Measurements from ENCODE around the gene COLEC12.
"Not testable (repeated sequence)": the region's sequence is repeated elsewhere in the genome, so short reads cannot be mapped to it uniquely, and the experiment has no call there.

COLEC12 gene

DNA sequence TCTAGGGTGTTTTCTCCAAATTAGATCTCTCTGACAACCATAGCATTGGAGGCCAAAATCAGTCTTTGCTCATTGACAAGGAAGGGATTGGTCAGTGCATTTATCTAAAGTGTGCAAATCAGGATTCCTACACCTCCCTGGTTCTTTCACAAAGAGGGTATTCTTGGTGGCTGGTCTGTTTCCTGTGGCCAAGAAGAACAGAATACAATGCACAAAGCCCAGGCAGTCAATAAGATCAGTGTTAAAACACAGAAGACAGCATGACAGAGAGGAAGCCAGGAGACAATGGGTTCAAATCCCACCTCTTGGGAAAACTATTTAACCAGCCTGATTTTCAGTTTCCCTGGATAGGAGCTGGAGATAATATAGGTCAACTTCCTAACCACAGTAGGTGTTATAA, 186.6 kb downstream of the COLEC12 start:
- ATAC-seq = no peak

DNA sequence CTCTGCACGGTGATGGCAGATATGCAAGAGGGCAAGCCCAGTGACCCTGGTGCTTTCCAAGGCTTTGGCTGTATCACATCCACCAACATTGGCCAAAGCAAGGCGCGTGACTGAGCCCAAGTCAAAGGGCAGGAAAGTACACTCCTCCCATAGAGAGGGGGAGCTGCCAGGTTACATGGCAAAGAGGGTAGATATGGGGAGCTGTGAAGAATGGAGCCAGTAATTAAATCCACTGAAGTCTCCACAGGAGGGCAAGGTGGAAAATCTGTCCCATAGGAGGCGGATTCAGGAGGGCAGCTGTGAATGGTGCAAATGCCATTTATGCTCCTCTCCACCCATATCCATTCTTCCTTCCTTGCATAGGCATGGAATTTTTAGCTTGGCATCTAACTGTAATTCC, 188.1 kb downstream of the COLEC12 start:
- no peak for ATAC-seq

DNA sequence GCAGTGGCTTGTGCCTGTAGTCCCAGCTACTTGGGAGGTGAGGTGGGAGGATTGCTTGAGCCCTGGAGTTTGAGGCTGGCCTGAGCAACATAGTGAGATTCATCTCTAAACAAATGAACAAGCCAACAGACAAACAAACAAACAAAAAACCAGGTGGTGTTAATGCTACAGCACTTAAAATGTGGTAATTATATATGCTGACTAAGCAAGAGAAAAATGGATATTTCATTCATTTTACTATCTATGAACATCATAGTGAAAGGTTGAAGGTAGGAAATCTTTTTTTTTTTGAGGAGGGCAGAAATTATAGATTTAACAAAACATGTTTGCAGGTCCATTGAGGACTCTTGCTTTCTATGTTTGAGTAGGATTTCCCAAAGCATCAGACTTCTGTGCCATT, 190.5 kb downstream of the COLEC12 start:
- no peak for ATAC-seq

DNA sequence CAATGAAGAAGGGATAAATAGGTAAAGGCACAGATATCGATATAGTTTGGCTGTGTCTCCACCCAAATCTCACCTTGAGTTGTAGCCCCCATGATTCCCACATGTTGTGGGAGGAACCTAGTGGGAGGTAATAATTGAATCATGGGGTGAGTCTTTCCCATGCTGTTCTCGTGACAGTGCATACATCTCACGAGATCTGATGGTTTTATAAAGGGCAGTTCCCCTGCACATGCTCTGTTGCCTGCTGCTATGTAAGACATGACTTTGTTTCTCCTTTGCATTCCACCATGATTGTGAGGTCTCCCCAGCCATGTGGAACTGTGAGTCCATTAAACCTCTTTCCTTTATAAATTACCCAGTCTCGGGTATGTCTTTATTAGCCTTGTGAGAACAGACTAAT, 192.4 kb downstream of the COLEC12 start:
- ATAC-seq = not testable (repeated sequence)

DNA sequence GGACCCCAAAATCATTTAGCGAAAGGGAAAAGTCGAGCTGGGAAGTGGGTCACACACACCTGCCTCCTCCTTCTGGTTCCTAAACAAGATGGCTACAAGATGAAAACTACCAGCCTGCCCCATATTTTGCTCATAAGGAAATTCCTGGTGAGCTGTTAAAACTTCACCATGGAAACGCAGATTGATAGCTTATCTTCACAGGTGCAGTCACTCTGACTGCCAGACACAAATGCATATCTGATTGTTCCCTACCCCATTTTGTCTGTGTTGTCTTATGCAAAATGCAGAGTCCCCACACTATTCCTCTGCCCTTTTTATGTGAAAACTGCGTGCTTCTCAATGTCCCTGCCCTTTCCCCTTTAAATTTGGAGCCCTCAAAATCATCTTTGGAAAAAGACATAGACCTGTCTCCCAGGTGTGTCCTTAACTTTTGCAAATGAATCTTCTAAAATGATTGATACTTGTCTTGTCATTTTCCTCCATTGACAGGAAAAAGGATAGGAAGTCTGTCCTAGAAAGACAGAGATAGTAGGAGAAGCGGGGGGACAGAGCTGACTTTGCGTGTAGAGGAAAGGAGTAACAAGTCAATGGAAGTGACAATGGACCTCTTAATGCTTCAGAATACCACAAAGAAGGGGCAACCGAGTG, 193.8 kb downstream of the COLEC12 start:
- no peak for ATAC-seq

DNA sequence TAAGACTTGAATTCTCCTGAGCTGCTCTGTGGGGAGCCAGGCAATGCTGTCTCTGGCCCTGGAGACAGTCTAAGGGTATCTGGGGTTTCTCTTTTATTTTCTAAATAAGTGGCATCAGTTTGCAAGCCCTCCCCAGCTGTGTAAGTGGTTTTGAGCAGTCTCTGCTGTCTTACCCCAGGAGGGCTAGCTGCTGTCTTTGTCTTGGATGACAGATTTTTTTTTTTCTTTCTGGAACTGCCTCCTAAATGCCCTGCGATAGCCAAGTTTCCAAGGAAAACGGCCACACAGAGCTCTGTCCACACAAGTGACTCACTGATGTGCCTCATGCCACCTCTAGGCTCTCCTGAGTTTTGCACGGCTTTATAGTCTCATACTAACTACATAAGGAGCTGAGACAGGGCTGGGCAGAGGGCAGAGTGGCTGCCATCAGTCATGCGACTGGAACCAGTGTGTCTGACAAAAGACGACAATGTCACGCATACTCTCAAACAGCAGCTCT, 195.4 kb downstream of the COLEC12 start:
- no peak for ATAC-seq

DNA sequence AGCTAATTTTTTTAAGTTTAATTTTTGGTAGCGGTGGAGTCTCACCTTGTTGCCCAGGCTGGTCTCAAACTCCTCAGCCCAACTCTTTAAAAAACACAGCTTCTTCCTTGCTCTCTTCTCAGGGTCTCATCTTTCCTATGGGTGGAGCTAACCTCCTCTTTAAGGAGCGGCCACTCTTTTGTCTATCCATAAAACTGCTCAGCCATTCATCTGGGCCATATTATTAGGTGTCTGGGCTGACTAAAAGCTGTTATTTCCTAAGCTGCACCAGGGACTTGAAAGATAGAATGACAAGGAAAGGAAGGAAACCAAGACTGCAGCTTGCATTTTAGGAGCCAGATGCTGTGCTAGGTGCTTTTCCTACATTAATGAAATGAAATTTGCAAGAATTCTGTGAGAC, 196.9 kb downstream of the COLEC12 start:
- ATAC-seq = no peak

DNA sequence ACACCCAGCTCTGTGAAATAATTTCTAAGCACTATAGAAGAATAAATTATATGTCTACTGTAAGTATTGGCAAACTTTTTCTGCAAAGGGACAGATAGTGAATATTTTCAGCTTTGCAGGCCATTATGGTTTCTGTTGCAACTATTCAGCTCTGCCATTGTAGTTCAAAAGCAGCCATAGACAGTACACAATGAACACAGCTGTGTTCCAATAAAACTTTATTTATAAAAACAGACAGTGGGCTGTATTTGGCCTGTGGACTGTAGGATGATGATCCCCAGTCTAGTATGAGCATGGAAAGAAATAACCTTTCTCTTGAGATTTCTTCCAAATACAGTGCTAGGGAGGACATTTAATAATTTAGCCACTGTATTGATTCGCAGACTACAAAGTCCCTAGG, 197.5 kb downstream of the COLEC12 start:
- no peak for ATAC-seq

DNA sequence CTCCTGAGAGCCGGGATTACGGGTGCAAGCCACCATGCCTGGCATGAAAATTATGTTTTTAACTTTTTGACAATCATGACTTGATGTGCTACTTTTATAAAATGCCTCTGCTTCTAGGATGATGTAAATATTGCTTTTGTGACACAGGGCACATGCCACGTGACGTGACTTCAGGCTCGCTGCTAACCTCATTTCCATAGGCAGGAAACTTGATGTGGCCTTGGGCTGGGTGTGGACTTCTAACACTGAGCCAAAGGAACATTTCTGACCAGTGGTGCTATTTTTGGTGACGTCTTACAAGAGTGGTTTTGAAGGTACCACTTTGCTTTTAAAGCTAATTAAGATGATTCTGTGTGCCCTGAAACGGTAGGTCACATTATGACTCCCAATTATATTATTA, 198.4 kb downstream of the COLEC12 start:
- no peak for ATAC-seq

DNA sequence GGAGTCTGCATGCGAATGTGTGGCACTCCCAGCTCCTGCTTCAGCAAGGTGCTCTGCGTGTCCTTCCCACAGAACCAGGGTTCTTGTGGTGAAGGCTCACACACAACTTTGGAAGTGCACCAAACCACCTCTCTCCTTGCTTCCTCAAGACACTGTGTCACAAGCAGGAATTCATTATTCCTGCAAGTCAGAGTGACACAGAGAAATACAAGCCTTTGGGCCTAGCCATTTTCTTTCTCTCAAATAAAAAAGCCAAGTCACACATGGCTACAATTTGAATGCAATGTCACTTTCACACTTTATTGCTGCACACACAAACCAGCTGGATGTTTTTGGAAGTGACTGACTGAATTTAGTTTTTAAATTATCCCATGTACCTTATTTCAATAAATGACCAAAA, 202.6 kb downstream of the COLEC12 start:
- no peak for ATAC-seq

DNA sequence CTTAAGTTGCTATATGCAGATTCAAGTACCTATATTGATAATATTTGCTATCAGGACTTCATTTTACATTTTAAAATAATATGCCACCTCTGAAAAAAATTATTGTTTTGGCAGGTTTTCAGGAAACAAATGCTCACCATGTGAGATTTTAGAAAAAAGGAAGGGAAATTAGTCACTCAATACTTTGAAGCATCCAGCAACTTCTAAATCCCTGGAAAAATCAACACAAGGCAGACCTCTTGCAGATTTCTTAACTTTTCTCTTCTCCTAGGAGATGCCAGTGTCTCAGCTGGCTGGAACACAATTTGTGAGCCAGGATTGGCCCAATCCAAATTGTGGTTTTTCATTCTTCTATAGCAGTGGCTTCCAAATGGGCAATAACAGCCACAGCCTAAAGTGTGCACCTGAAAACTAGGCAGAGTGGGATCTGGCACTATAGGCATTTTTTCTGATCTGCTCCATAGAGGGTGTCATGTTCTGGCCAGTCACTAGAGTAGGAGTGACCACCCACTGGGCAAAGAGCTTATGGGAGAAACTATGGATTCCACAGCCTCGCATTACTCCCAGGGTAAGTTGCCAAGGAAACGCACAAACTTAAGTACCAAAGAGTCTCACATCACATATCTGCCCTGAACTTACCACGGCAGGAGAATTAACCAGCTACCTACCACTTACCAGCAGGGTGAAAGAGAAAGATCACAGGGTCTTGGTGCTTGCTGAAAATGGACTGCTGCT, 204.6 kb downstream of the COLEC12 start:
- ATAC-seq = no peak

DNA sequence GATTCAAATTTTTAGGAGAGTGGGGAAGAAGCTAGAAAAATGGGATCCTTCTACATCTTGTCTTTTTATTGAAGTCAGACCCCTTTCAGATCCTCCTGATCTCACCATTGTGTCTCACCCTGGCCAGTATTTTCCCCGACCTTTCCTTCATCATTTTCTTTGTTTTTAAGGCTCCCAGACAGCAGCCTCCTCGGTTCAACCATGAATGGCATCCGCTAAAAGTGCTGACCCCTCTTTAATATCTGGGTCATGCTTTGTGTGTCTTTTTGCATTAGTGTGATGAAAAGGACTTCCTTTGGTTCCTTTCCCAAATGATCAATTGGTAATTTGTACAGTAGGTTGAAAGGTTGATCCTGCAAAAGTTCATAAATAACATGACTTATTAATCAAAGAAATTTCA, 205.9 kb downstream of the COLEC12 start:
- ATAC-seq = no peak

DNA sequence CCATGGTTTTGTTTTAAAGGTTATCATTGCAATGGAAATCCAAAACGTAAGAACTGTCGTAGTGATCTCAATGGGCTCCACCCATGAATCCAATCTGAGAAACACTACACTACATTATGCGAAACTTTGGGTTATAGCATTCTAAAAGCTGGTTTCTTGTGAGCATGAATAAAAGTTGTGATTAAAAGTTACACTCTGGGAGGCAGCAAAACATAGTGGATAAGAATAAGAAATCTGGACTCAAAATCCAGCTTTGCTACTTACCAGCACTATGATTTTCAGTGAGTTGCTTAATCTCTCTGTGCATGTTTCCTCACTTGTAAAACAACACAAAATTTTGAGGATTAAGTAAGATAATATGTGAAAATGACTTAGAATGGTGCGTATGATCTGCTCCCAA, 207.0 kb downstream of the COLEC12 start:
- no peak for ATAC-seq

DNA sequence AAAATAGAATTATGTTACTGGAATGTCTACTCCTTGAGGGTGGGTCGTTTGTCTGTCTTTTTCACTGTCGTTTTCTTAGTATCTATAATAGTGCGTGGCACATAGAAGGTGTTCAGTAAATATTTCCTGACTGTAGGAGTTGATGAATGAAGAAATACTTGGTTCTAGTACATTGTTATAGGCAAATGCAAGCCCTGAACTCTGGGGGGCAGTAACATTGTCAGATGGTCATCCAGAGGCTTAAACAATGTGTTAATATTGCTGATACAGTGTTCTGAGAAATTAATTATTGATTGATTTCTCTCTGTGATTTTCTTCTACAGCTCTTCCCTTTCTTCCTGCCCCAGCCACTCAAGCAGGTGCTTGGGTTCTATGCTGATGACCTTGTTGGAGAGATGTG, 208.2 kb downstream of the COLEC12 start:
- ATAC-seq = no peak

DNA sequence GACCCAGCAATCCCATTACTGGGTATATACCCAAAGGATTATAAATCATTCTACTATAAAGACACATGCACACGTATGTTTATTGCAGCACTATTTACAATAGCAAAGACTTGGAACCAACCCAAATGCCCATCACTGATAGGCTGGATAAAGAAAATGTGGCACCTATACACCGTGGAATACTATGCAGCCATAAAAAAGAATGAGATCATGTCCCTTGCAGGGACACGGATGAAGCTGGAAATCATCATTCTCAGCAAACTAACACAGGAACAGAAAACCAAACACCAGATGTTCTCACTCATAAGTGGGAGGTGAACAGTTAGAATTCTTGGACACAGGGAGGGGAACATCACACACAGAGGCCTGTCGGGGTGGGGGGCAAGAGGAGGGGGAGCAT, 210.5 kb downstream of the COLEC12 start:
- ATAC-seq = not testable (repeated sequence)

DNA sequence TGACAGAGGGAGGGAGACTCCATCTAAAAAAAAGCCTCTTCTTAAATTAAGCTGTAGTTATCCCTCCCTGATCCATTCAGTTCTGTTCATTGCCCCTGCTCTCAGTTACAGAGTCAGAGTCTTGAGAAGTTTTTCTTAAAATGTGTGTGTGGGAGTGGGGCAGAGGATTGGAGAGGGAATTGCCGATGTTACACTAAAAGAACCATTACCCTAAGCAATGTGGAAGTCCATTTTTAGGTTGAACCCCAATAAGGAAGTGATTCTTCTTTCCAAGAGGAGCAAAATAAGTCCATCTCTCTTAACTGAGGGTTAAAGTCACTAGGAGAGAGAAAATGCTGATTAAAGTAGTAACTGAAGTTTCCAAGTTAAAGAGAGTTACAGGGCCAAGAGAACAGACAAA, 211.5 kb downstream of the COLEC12 start:
- no peak for ATAC-seq

DNA sequence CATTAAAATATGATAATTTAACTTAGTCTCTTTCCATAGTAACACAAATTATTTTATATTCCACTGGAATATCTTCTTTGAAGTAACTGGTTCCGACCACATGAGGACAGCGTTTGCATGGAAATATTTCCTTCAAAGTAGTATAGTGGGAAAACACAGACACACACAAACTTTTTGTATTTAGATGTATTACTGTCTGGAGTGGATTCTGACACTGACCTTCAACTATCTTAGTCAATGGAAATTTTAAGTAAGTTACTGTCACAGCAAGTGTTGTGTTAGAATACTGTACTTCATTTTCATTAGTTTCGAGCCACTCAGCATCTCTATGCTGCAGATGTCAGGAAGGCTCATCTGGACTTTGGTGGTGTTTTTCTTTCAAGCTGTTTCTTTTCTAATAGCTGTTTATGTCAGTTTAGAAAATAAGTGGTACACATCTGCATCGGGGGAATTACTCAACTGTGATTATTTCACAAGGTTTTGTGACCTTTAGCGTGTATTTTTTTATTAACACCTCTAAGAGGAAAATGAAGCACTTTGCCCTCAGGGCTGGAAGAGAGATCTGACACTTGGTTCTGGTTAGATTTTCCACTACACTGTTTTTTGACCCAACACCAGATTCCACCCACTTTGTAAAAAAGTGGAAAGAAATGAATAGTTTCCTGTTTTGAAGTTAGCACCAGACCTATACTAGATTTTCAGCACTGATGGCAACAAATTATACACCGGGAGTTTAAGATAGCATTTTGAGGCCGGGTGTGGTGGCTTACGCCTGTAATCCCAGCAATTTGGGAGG, 213.8 kb downstream of the COLEC12 start:
- no peak for ATAC-seq

DNA sequence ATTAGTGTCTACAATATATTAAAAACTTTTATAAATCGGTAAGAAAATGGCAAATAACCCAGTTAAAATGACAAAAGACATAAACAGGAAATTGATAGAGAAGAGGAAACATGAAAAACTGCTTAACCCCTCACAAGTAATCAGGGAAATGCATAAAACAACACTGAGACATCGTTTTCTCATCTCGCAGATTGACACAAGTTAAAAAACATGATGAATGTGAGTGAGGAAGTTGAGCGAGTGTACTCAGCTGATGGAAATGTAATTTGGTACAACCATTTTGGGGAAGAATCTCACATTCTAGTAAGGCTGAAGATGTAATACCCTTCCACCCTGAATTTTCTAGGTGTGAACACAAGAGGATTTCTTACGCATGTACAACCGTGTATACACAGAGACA, 214.7 kb downstream of the COLEC12 start:
- ATAC-seq = no peak

DNA sequence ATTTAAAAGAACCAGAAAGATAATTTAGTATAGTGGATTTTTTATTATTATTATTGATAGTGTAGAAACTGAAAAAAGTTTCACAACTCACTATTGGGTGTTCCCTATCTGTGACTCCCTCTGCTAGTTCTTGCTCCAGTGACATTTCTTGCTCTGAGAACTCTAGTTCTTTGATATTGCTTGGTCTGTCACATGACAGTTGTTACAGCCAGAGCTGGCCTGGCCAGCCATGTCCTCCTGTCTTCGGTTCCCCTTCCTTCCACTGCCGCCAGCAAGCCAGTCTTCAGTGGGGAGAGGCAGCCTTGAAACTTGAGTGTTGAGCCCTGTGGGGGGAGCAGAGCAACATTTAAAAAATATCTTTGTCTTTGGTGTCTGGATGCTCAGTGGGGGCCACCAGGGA, 225.0 kb downstream of the COLEC12 start:
- ATAC-seq = no peak

DNA sequence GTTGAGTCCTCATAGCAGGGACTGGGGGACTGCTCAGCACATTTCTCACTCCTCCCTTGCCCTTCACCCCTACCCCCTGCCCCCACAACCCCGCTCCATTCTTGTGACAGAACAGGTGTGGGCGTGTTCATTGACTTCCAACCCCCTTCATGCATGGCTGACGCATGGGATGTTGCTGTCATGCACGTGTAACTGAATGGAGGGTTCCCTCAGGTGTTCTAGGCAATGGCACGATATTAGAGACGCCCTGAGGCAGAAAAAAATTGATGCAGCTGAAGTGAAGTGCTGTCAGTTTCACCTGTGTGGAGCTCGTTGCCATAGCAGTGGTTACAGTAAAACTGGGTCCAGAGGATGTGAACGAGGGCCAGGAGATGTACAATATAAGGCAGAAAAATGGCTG, 226.2 kb downstream of the COLEC12 start:
- no peak for ATAC-seq

DNA sequence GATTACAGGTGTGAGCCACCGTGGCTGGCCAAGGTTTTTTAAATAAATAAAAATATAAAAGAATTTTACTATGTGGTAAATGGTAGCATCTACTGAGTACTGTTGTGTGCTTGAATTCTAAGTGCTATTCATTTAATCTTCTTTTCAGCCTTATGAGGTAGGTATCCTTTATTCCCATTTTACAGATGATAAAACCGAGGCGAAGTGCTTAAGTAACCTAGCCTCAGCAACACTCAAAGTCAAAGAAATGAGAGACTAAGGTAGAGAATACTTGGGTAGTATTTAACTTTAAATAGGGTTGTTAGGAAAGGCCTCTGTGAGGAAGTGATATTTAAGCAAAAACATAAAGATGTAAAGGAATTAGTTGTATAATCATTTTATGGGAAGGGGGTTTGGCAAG, 227.0 kb downstream of the COLEC12 start:
- ATAC-seq = no peak

DNA sequence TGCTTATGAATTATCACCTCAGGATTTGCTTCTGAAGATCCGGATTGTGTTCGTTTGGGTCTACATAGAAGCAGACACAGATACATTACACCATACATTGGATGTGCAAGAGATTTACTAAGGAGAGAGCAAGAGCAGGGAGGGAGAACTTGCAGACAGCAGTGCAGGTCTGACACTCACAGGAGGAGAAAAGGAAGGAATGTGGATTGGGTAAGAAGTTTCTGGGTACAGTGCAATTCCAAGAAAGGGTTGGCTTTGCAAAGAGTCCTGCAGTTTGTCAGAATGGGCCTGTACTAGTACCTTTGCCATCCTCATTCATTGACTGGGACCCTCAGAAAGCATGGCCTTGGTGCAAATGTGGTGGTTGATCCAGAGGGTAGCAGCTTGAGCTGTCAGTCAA, 227.9 kb downstream of the COLEC12 start:
- no peak for ATAC-seq

DNA sequence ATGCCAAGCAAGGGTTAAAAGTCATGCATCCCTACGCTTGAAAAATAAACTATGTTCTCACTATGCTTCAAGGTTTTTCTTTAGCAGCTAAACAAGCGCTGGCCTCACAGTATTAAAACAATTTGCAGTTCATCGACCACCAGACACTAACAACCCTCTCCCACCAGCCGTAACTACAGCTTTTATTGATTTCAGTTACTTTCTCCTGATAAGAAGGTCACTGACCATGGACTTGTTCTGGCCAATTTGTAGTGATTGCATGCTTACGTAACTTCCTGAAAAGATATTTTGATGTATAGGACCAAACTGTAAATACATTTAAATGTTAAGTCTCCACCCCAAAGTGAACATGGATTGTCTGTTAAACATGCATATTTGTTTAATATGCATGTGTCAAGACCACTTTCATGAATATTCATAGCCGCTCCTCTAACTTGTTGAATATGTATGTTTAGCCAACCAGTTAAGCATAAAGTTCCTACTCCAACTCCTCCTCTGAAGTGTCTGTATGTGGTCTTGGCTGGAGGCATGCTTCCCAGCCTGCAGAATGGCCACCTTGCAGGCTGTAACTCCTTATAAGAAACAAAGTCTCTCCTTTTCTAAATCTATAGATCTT, 230.9 kb downstream of the COLEC12 start:
- ATAC-seq = no peak

Measured in activated CD4-positive, CD25-positive, alpha-beta regulatory T cell treated with anti-CD3 and anti-CD28 coated beads, Interleukin-2, amount 50 U/mL, for 24 hours (primary cell).